BLaER1 (cell line): ENCODE results near the gene UBE2L6.

Experiments
- H3K27ac ChIP-seq: shearing (Covaris generic); formaldehyde crosslinking; 2 replicates; pipeline ENCODE4 v1.8.1; 2022
- H3K27me3 ChIP-seq: shearing (Covaris generic); formaldehyde crosslinking; 2 replicates; pipeline ENCODE4 v1.8.1; 2022
- H3K36me3 ChIP-seq: shearing (Covaris generic); formaldehyde crosslinking; 2 replicates; pipeline ENCODE4 v1.8.1; 2022
- H3K4me1 ChIP-seq: shearing (Covaris generic); formaldehyde crosslinking; 2 replicates; pipeline ENCODE4 v1.8.1; 2022
- H3K4me2 ChIP-seq: shearing (Covaris generic); formaldehyde crosslinking; 2 replicates; pipeline ENCODE4 v1.8.1; 2022
- H3K4me3 ChIP-seq: shearing (Covaris generic); formaldehyde crosslinking; 2 replicates; pipeline ENCODE4 v1.8.1; 2022
- H3K9ac ChIP-seq: shearing (Covaris generic); formaldehyde crosslinking; 2 replicates; pipeline ENCODE4 v1.8.1; 2022
- H3K9me3 ChIP-seq: shearing (Covaris generic); formaldehyde crosslinking; 2 replicates; pipeline ENCODE4 v1.8.1; 2022
- H4K20me1 ChIP-seq: shearing (Covaris generic); formaldehyde crosslinking; 2 replicates; pipeline ENCODE4 v1.8.1; 2022
- Cebpa-rat ChIP-seq: shearing (Covaris generic); IDR thresholded peaks from 2 replicates; pipeline ENCODE4 v1.8.1; 2022

The UBE2L6 gene

GRCh38 chr11:57597916-57598830, 30.7 kb upstream of the UBE2L6 start:
- no peaks in the 10 kb centered on the region for H3K9me3 ChIP-seq
- H3K9ac ChIP-seq: peak overlapping the region; percentile 45; the same call in 1 of the 2 replicates
- peak overlapping the region; percentile 35; the same call in 1 of the 2 replicates for H3K27ac ChIP-seq
- H3K4me3 ChIP-seq: peak overlapping the region; percentile 58
- H3K4me1 ChIP-seq: peaks cover 7% of the 10 kb centered on the region
- TF ChIP-seq Cebpa-rat: no peak
- H3K36me3 ChIP-seq: no peaks in the 10 kb centered on the region
- H3K27me3 ChIP-seq: peaks cover 12% of the 10 kb centered on the region; the same call in 1 of the 2 replicates
- no peaks in the 10 kb centered on the region for H4K20me1 ChIP-seq
- H3K4me2 ChIP-seq: peak overlapping the region; percentile 78

- H3K9me3 ChIP-seq: no peaks in the 10 kb centered on the region
- peak within 1 kb of the TSS; percentile 78 for H3K4me2 ChIP-seq
- H3K4me1 ChIP-seq: peaks cover 7% of the 10 kb centered on the region
- no peaks in the 10 kb centered on the region for H3K36me3 ChIP-seq
- H3K4me3 ChIP-seq: peak within 1 kb of the TSS; percentile 58
- peak within 1 kb of the TSS; percentile 35; the same call in 1 of the 2 replicates for H3K27ac ChIP-seq
- no peaks in the 10 kb centered on the region for H4K20me1 ChIP-seq
- H3K27me3 ChIP-seq: peaks cover 12% of the 10 kb centered on the region; the same call in 1 of the 2 replicates
- H3K9ac ChIP-seq: peak within 1 kb of the TSS; percentile 45; the same call in 1 of the 2 replicates
- TF ChIP-seq Cebpa-rat: no peak
Observed at GRCh38 chr11:57597461-57597915, 30.0 kb upstream of the UBE2L6 start, which contains the start of gene SERPING1. Gene SERPING1, plus strand, starts transcription at chr11:57597685. Its CDS starts 586 bp downstream, at chr11:57598271.

GRCh38 chr11:57596266-57596885, 28.9 kb upstream of the UBE2L6 start:
- Histone ChIP-seq H3K4me3 (no peak overlapping the region), H3K36me3 (no peaks in the 10 kb centered on the region), H3K4me2 (no peak overlapping the region), H3K27me3 (peaks cover 12% of the 10 kb centered on the region; the same call in 1 of the 2 replicates), H3K27ac (no peak overlapping the region), H4K20me1 (no peaks in the 10 kb centered on the region), H3K9ac (no peak overlapping the region), H3K4me1 (peaks cover 7% of the 10 kb centered on the region), H3K9me3 (no peaks in the 10 kb centered on the region)
- no peak for TF ChIP-seq Cebpa-rat

GRCh38 chr11:57588046-57588710, 20.7 kb upstream of the UBE2L6 start:
- H3K27me3 ChIP-seq: no peaks in the 10 kb centered on the region
- H3K4me1 ChIP-seq: peaks cover 39% of the 10 kb centered on the region
- TF ChIP-seq Cebpa-rat: no peak
- no peaks in the 10 kb centered on the region for H3K36me3 ChIP-seq
- H3K9ac ChIP-seq: no peak overlapping the region
- no peak overlapping the region for H3K27ac ChIP-seq
- no peaks in the 10 kb centered on the region for H4K20me1 ChIP-seq
- H3K9me3 ChIP-seq: peaks cover 17% of the 10 kb centered on the region
- no peak overlapping the region for H3K4me2 ChIP-seq
- H3K4me3 ChIP-seq: no peak overlapping the region

GRCh38 chr11:57586711-57587245, 19.3 kb upstream of the UBE2L6 start:
- H3K4me1 ChIP-seq: peaks cover 41% of the 10 kb centered on the region
- H3K27ac ChIP-seq: peak overlapping the region; percentile 77; the same call in 1 of the 2 replicates
- no peak for TF ChIP-seq Cebpa-rat
- no peaks in the 10 kb centered on the region for H3K36me3 ChIP-seq
- peaks cover 17% of the 10 kb centered on the region for H3K9me3 ChIP-seq
- peak overlapping the region; percentile 82 for H3K4me2 ChIP-seq
- no peak overlapping the region for H3K9ac ChIP-seq
- H3K27me3 ChIP-seq: no peaks in the 10 kb centered on the region
- H4K20me1 ChIP-seq: no peaks in the 10 kb centered on the region
- H3K4me3 ChIP-seq: no peak overlapping the region

GRCh38 chr11:57585301-57585700, 17.8 kb upstream of the UBE2L6 start:
- H4K20me1 ChIP-seq: no peaks in the 10 kb centered on the region
- H3K4me2 ChIP-seq: peak overlapping the region; percentile 82
- no peak overlapping the region for H3K4me3 ChIP-seq
- H3K27ac ChIP-seq: peak overlapping the region; percentile 77
- H3K9me3 ChIP-seq: peaks cover 17% of the 10 kb centered on the region
- H3K27me3 ChIP-seq: no peaks in the 10 kb centered on the region
- H3K36me3 ChIP-seq: no peaks in the 10 kb centered on the region
- peak overlapping the region; percentile 61 for H3K9ac ChIP-seq
- H3K4me1 ChIP-seq: peaks cover 41% of the 10 kb centered on the region
- no peak for TF ChIP-seq Cebpa-rat

GRCh38 chr11:57584341-57584740, 16.9 kb upstream of the UBE2L6 start:
- H4K20me1 ChIP-seq: no peaks in the 10 kb centered on the region
- H3K36me3 ChIP-seq: no peaks in the 10 kb centered on the region
- peaks cover 17% of the 10 kb centered on the region for H3K9me3 ChIP-seq
- no peaks in the 10 kb centered on the region for H3K27me3 ChIP-seq
- TF ChIP-seq Cebpa-rat: no peak
- H3K4me1 ChIP-seq: peaks cover 41% of the 10 kb centered on the region
- peak overlapping the region; percentile 77 for H3K27ac ChIP-seq
- peak overlapping the region; percentile 61; the same call in 1 of the 2 replicates for H3K9ac ChIP-seq
- no peak overlapping the region for H3K4me3 ChIP-seq
- H3K4me2 ChIP-seq: peak overlapping the region; percentile 82

GRCh38 chr11:57574061-57574460, 6.6 kb upstream of the UBE2L6 start:
- H3K9ac ChIP-seq: no peak overlapping the region
- H3K4me3 ChIP-seq: no peak overlapping the region
- peaks cover 29% of the 10 kb centered on the region for H3K4me1 ChIP-seq
- H3K27me3 ChIP-seq: no peaks in the 10 kb centered on the region
- no peak for TF ChIP-seq Cebpa-rat
- H3K36me3 ChIP-seq: no peaks in the 10 kb centered on the region
- no peak overlapping the region for H3K4me2 ChIP-seq
- no peaks in the 10 kb centered on the region for H3K9me3 ChIP-seq
- no peaks in the 10 kb centered on the region for H4K20me1 ChIP-seq
- H3K27ac ChIP-seq: no peak overlapping the region

GRCh38 chr11:57571606-57572005, 4.1 kb upstream of the UBE2L6 start:
- Histone ChIP-seq H3K4me3 (peak overlapping the region; percentile 18; the same call in 1 of the 2 replicates), H3K9ac (0 out of 2 replicates have a peak overlapping the region, but pooled peaks have one; percentile 4), H3K9me3 (no peaks in the 10 kb centered on the region)

More at GRCh38 chr11:57571606-57572005, 4.1 kb upstream of the UBE2L6 start:
- H3K4me1 ChIP-seq: peaks cover 38% of the 10 kb centered on the region
- no peaks in the 10 kb centered on the region for H3K36me3 ChIP-seq
- H3K4me2 ChIP-seq: peak overlapping the region; percentile 74
- H4K20me1 ChIP-seq: no peaks in the 10 kb centered on the region
- H3K27me3 ChIP-seq: no peaks in the 10 kb centered on the region
- peak overlapping the region; percentile 55 for H3K27ac ChIP-seq
- TF ChIP-seq Cebpa-rat: no peak
